OCI-LY1 (cell line): Measurements from ENCODE around the gene PPCDC.

Source experiments
- H2AFZ ChIP-seq: fragments of 200-600 bp; sonication (generic), shearing (Covaris generic); 2 replicates; pipeline ENCODE4 v1.6.0; 2014; ENCODE audit warnings: antibody characterized with exemption, mild to moderate bottlenecking, low read length
- H3F3A ChIP-seq: fragments of 200-600 bp; sonication (generic), shearing (Covaris generic); 2 replicates; pipeline ENCODE4 v1.6.0; 2014; ENCODE audit warnings: mild to moderate bottlenecking, antibody characterized with exemption, low read length, moderate library complexity; ENCODE audit not compliant: insufficient read depth
- H3K27ac ChIP-seq: fragments of 200-600 bp; sonication (generic); 2 replicates; pipeline ENCODE4 v1.5.1; 2014; ENCODE audit warnings: low read length, mixed run types, mild to moderate bottlenecking, low read depth; ENCODE audit not compliant: poor library complexity, severe bottlenecking
- H3K27me3 ChIP-seq: fragments of 200-600 bp; sonication (generic); 2 replicates; pipeline ENCODE4 v1.6.0; 2014; ENCODE audit warnings: antibody characterized with exemption, mild to moderate bottlenecking, low read length, moderate library complexity; ENCODE audit not compliant: insufficient read depth
- H3K36me3 ChIP-seq: fragments of 200-600 bp; sonication (generic); 2 replicates; pipeline ENCODE4 v1.6.1; 2014; ENCODE audit warnings: mild to moderate bottlenecking, antibody characterized with exemption, low read length, moderate library complexity, mixed read lengths; ENCODE audit not compliant: insufficient read depth
- H3K4me1 ChIP-seq: fragments of 200-600 bp; sonication (generic); 2 replicates; pipeline ENCODE4 v1.5.1; 2014; ENCODE audit warnings: mild to moderate bottlenecking, low read length, moderate library complexity; ENCODE audit not compliant: insufficient read depth, severe bottlenecking
- H3K4me2 ChIP-seq: fragments of 200-600 bp; sonication (generic), shearing (Covaris generic); 2 replicates; pipeline ENCODE4 v1.6.1; 2014; ENCODE audit warnings: low read length
- H3K4me3 ChIP-seq: fragments of 200-600 bp; sonication (generic); 2 replicates; pipeline ENCODE4 v1.5.1; 2014; ENCODE audit warnings: low read length, low read depth, mild to moderate bottlenecking, mixed read lengths; ENCODE audit not compliant: poor library complexity, severe bottlenecking
- H3K79me2 ChIP-seq: fragments of 200-600 bp; shearing (Covaris generic); 2 replicates; pipeline ENCODE4 v1.6.1; 2016; ENCODE audit warnings: mixed run types, low read length, mixed read lengths; ENCODE audit not compliant: insufficient read depth
- H3K9ac ChIP-seq: fragments of 200-600 bp; sonication (generic), shearing (Covaris generic); 2 replicates; pipeline ENCODE4 v1.6.1; 2014; ENCODE audit warnings: mild to moderate bottlenecking, low read length, mixed read lengths
- H3K9me2 ChIP-seq: fragments of 200-600 bp; sonication (generic), shearing (Covaris generic); 2 replicates; pipeline ENCODE4 v1.6.1; 2014; ENCODE audit warnings: low read depth, mild to moderate bottlenecking, low read length, mixed read lengths
- H3K9me3 ChIP-seq: fragments of 200-600 bp; shearing (Covaris generic); 2 replicates; pipeline ENCODE4 v1.6.1; 2014; ENCODE audit warnings: low read length, mixed read lengths
- H4K20me1 ChIP-seq: fragments of 200-600 bp; sonication (generic), shearing (Covaris generic); 2 replicates; pipeline ENCODE4 v1.6.0; 2016; ENCODE audit warnings: mild to moderate bottlenecking, low read length; ENCODE audit not compliant: insufficient read depth
- EZH2 ChIP-seq: fragments of 200-600 bp; sonication (generic), shearing (Covaris generic); IDR thresholded peaks from 2 replicates; pipeline ENCODE4 v1.8.0; 2017; ENCODE audit warnings: borderline replicate concordance, mixed run types, mild to moderate bottlenecking, antibody characterized with exemption, low read length, moderate library complexity, mixed read lengths
- TF ChIP-seq, protein P1 (sequence below): fragments of 200-600 bp; sonication (generic), shearing (Covaris generic); IDR thresholded peaks from 2 replicates; pipeline ENCODE4 v1.5.1; 2017; ENCODE audit warnings: mild to moderate bottlenecking, antibody characterized with exemption, low read length, moderate library complexity, mixed read lengths

The PPCDC gene

DNA sequence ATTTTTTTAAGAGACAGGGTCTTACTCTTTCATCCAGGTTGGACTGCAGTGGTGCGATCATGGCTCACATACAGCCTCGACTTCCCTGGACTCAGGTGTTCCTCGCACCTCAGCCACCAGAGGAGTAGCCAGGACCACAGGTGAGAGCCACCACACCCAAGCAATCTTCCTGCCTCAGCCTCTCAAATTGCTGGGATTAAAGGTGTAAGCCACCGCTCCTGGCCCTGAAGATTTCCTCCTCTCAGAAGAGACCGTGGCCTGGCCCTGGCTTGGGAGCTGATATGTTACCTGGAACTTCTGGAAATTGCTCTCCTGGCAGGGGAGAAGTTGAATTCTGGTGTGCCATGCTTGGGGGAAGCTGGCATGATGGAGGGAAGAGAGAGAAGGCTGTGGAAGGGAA lies 36.2 kb downstream of the PPCDC start:
- no peaks in the 10 kb centered on the region for H4K20me1 ChIP-seq
- no peak overlapping the region for H2AFZ ChIP-seq
- H3K27ac ChIP-seq, result no peak overlapping the region
- no peak overlapping the region for H3K4me2 ChIP-seq
- H3K4me1 ChIP-seq, result no peaks in the 10 kb centered on the region
- no peaks in the 10 kb centered on the region for H3K79me2 ChIP-seq
- H3K9ac ChIP-seq, result no peak overlapping the region
- H3K9me3 ChIP-seq, result no peaks in the 10 kb centered on the region
- H3K36me3 ChIP-seq, result no peaks in the 10 kb centered on the region
- H3K9me2 ChIP-seq, result no peaks in the 10 kb centered on the region
- H3K4me3 ChIP-seq, result no peak overlapping the region
- no peaks in the 10 kb centered on the region for H3F3A ChIP-seq
- H3K27me3 ChIP-seq, result no peaks in the 10 kb centered on the region
- TF ChIP-seq, protein P1, sequence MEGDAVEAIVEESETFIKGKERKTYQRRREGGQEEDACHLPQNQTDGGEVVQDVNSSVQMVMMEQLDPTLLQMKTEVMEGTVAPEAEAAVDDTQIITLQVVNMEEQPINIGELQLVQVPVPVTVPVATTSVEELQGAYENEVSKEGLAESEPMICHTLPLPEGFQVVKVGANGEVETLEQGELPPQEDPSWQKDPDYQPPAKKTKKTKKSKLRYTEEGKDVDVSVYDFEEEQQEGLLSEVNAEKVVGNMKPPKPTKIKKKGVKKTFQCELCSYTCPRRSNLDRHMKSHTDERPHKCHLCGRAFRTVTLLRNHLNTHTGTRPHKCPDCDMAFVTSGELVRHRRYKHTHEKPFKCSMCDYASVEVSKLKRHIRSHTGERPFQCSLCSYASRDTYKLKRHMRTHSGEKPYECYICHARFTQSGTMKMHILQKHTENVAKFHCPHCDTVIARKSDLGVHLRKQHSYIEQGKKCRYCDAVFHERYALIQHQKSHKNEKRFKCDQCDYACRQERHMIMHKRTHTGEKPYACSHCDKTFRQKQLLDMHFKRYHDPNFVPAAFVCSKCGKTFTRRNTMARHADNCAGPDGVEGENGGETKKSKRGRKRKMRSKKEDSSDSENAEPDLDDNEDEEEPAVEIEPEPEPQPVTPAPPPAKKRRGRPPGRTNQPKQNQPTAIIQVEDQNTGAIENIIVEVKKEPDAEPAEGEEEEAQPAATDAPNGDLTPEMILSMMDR, result no peak
- no peak for TF ChIP-seq EZH2

DNA sequence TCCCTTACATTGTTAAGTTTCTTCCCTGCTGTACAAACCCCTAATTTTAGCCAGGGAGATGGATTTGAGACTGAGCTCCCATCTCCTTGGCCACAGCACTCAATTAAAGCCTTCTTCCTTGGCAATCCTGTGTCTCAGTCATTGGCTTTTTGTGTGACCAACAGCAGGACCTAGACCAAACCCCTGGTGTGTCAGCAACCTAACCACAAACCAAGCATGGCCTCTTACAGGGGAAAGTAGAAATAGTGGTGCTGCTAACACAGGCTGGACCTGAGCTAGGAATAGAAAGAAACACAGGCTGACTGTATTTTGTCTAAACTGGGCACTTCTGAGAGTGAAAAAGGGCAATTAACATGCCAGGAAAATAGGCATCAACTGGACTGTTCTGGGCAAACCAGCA lies 37.9 kb downstream of the PPCDC start:
- Histone ChIP-seq H2AFZ (no peak overlapping the region), H3K36me3 (no peaks in the 10 kb centered on the region), H3K9me3 (no peaks in the 10 kb centered on the region), H3K27me3 (no peaks in the 10 kb centered on the region), H3K79me2 (no peaks in the 10 kb centered on the region), H3K9ac (no peak overlapping the region), H3F3A (no peaks in the 10 kb centered on the region), H3K27ac (no peak overlapping the region), H3K4me3 (no peak overlapping the region), H4K20me1 (no peaks in the 10 kb centered on the region), H3K4me1 (no peaks in the 10 kb centered on the region), H3K4me2 (no peak overlapping the region), H3K9me2 (no peaks in the 10 kb centered on the region)
- TF ChIP-seq, protein P1, result no peak
- no peak for TF ChIP-seq EZH2

DNA sequence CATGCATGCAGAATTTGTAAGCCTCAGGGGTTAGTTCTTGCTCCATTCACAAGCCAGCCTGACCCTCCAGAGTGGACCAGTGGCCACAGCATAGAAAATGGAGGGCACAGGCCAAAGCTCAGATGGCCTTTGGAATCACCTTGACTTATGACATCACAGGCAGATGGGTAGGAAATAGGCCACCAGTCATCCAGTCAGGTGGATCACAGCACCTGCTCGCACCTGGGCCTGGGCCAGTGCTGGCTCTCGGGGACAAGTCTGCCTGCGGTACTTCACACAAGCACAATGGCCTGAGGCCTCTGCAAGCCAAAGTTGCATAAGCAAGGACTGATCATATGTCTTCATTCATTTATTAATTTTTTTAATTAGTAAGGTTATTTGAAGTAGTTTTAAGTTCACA lies 39.3 kb downstream of the PPCDC start:
- Histone ChIP-seq H3K9me2 (no peaks in the 10 kb centered on the region), H3K4me1 (no peaks in the 10 kb centered on the region), H3K27me3 (no peaks in the 10 kb centered on the region), H2AFZ (no peak overlapping the region), H3K36me3 (no peaks in the 10 kb centered on the region), H4K20me1 (no peaks in the 10 kb centered on the region), H3K4me2 (no peak overlapping the region), H3K9ac (no peak overlapping the region), H3F3A (no peaks in the 10 kb centered on the region), H3K27ac (no peak overlapping the region), H3K79me2 (no peaks in the 10 kb centered on the region), H3K9me3 (no peaks in the 10 kb centered on the region), H3K4me3 (no peak overlapping the region)
- TF ChIP-seq, protein P1, result no peak
- TF ChIP-seq EZH2, result no peak
